ENCODE data around the gene SHROOM2.
"Not testable (repeated sequence)": the region's sequence is repeated elsewhere in the genome, so short reads cannot be mapped to it uniquely, and the experiment has no call there.

SHROOM2 gene

DNA sequence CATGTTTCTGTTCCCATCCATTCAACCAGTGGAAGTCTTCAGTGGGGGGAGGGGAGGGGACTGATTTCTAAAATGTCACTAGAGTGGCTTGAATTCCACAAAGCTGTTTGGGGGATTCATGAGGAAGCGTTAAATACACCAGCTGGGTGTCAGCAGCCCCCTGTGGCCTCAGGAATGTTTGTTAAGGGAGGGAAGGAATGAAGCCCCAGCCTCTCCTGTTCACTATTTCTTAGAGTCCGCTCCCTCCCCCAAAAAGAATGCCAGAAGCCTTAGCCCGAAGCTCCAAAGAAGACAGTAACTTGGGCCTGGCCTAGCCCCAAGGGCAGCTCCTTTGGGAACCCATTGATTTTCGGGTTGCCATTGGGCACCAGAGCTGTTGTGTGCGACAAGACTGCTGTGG, 3.3 kb downstream of the SHROOM2 start:
- Histone ChIP-seq H3K9ac (ENCODE audit: low read length) (no peak overlapping the region), H3K9me3 (ENCODE audit: control insufficient read depth, low read length) (no peaks in the 10 kb centered on the region), H3K36me3 (ENCODE audit: control insufficient read depth, insufficient read depth, low read length) (no peaks in the 10 kb centered on the region), H3K4me1 (ENCODE audit: control insufficient read depth, insufficient read depth, low read length) (peaks cover 9% of the 10 kb centered on the region), H3K27me3 (ENCODE audit: control insufficient read depth, insufficient read depth, low read length) (no peaks in the 10 kb centered on the region), H3K4me3 (ENCODE audit: low read length) (no peak overlapping the region)

DNA sequence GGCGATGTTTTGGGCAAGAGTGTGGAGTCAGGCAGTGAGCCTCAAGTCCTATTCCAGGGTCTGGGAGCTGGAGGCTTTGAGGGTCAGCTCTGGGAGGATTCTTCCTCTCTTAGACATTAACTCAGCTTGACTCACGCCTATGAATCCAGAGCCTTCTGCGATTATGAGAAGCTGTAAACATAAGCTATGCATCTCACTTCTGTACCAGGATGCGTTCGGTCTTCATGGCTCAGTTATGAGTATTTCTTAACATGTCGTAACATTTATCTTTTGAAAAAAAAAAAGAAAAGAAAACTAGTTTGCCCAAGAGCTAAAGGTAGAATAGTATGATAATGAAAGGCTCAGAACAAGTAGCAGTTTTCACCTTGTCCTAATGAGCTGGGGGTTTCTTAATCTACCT, 4.6 kb downstream of the SHROOM2 start:
- Histone ChIP-seq H3K4me3 (ENCODE audit: low read length) (no peak overlapping the region), H3K9ac (ENCODE audit: low read length) (no peak overlapping the region), H3K36me3 (ENCODE audit: control insufficient read depth, insufficient read depth, low read length) (no peaks in the 10 kb centered on the region), H3K4me1 (ENCODE audit: control insufficient read depth, insufficient read depth, low read length) (peaks cover 9% of the 10 kb centered on the region), H3K9me3 (ENCODE audit: control insufficient read depth, low read length) (no peaks in the 10 kb centered on the region), H3K27me3 (ENCODE audit: control insufficient read depth, insufficient read depth, low read length) (no peaks in the 10 kb centered on the region)

DNA sequence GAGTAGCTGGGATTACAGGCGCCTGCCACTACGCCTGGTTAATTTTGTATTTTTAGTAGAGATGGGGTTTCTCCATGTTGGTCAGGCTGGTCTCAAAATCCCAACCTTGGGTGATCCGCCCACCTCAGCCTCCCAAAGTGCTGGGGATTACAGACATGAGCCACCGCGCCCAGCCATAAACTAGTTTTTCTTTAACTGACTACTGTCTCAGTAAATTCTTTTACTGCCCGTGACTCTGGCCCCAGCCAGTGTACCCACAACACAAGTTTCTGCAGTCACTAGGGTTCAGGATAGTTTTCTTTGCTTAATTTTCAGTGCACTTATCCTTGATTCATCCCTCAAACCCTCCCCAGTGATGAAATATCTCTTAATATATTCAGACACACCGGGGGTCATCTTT, 8.3 kb downstream of the SHROOM2 start:
- H3K9ac ChIP-seq (ENCODE audit: low read length) = no peak overlapping the region
- H3K4me3 ChIP-seq (ENCODE audit: low read length) = no peak overlapping the region
- H3K27me3 ChIP-seq (ENCODE audit: control insufficient read depth, insufficient read depth, low read length) = no peaks in the 10 kb centered on the region
- no peaks in the 10 kb centered on the region for H3K9me3 ChIP-seq (ENCODE audit: control insufficient read depth, low read length)
- peaks cover 4% of the 10 kb centered on the region for H3K4me1 ChIP-seq (ENCODE audit: control insufficient read depth, insufficient read depth, low read length)
- no peaks in the 10 kb centered on the region for H3K36me3 ChIP-seq (ENCODE audit: control insufficient read depth, insufficient read depth, low read length)

DNA sequence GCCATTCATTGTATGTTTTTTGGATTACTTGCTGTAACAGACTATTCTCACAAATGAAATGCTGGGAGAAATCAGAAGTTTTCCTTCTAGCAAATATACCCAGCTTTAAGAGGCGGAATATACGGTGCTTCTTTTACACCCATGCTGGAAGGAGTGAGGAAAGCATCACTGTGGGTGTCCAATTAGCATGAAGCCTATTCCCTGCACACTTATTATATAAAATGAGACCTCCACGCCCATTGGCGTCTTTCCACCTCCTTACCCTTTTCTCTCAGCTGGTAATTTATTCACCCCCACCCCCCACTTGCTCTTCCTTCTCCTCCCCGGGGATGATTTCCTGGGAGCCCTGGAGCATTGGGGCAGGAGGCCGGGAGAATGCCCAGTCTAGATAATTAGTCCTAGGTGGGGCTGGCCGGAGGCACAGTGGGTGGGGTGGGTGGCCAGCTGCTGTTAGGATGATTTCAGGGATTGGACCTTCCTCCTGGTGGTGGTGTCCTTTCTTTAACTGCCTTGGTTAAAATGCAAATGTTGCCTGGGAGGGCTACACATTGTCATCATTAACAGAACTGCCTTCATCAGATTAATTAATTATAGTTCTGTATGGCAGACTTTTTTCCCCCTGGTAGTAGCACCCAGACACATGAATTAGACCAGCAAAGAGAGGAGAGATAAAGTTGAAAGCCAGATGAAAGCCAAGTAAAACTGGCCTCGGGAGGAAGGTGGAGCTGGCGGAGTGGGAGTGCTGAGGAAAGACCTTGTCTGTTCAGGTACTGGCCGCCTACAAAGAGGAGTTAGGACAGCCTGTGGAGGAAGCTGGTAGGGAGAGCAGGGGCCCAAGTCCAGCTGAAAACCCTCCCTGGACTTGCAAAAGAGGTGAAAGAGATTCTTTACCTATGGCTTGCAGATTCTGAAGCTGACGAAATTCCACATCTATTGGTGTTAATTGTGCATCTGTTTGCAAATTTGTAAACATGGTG, 11.4 kb downstream of the SHROOM2 start:
- no peaks in the 10 kb centered on the region for H3K9me3 ChIP-seq (ENCODE audit: control insufficient read depth, low read length)
- H3K36me3 ChIP-seq (ENCODE audit: control insufficient read depth, insufficient read depth, low read length) = no peaks in the 10 kb centered on the region
- H3K9ac ChIP-seq (ENCODE audit: low read length) = no peak overlapping the region
- no peaks in the 10 kb centered on the region for H3K27me3 ChIP-seq (ENCODE audit: control insufficient read depth, insufficient read depth, low read length)
- no peaks in the 10 kb centered on the region for H3K4me1 ChIP-seq (ENCODE audit: control insufficient read depth, insufficient read depth, low read length)
- H3K4me3 ChIP-seq (ENCODE audit: low read length) = no peak overlapping the region

DNA sequence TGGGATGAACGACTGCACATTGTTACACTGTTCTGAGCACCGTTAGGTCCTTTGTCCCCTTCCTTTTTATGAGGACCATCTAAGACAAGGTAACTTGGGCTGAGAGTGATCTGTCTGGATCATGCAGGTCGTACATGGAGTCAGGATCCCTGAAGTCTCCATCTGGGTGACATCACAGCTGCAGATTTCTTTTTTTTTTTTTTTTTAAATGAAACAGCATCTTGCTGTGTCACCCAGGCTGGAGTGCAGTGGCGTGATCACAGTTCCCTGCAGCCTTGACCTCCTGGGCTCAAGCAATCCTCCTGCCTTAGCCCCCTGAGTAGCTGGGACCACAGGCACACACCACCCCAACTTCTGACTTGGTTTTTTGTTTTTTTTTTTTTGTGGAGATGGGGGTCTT, 16.5 kb downstream of the SHROOM2 start:
- Histone ChIP-seq H3K9me3 (ENCODE audit: control insufficient read depth, low read length) (no peaks in the 10 kb centered on the region), H3K4me3 (ENCODE audit: low read length) (no peak overlapping the region), H3K27me3 (ENCODE audit: control insufficient read depth, insufficient read depth, low read length) (no peaks in the 10 kb centered on the region), H3K4me1 (ENCODE audit: control insufficient read depth, insufficient read depth, low read length) (peaks cover 2% of the 10 kb centered on the region), H3K36me3 (ENCODE audit: control insufficient read depth, insufficient read depth, low read length) (no peaks in the 10 kb centered on the region), H3K9ac (ENCODE audit: low read length) (no peak overlapping the region)

DNA sequence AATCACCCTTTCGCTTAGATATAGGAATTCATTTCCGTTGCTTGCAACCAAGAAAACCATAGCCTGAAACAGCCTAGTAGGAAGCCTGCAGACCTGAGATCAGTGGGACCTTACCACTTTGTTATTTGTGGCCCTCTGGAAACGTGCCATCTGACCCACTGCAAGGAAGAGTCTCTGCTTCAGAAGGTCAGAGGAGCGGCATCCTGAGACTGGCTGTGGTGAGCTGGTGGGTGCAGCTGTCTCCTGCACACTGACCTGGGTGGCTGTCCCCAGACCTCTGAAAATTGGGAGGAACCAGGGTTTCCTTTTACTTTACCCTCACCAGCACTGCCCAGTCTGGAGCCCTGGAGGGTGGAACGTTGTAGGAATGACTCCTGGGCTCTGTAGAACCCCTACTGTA, 18.2 kb downstream of the SHROOM2 start:
- H3K9ac ChIP-seq (ENCODE audit: low read length) = no peak overlapping the region
- H3K27me3 ChIP-seq (ENCODE audit: control insufficient read depth, insufficient read depth, low read length) = no peaks in the 10 kb centered on the region
- H3K9me3 ChIP-seq (ENCODE audit: control insufficient read depth, low read length) = no peaks in the 10 kb centered on the region
- peaks cover 3% of the 10 kb centered on the region for H3K4me1 ChIP-seq (ENCODE audit: control insufficient read depth, insufficient read depth, low read length)
- H3K4me3 ChIP-seq (ENCODE audit: low read length) = no peak overlapping the region
- H3K36me3 ChIP-seq (ENCODE audit: control insufficient read depth, insufficient read depth, low read length) = no peaks in the 10 kb centered on the region

DNA sequence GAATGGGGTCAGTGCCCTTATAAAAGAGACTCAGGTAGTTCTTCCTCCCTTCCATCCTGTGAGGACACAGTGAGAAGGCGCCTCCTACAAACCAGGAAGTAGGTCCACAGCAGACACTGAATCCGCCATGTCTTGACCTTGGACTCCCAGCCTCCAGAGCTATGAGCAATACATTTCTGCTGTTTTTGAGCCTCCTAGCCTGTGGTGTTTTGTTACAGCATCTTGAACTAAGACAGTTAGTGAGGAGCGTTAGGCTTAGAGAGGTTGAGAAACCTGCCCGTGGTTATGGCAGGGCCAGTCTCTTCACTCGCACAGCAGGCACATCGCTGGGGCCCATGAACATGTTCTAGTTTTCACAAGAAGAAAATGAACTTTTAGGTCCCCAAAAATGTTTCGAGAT, 19.7 kb downstream of the SHROOM2 start:
- Histone ChIP-seq H3K4me3 (ENCODE audit: low read length) (no peak overlapping the region), H3K9me3 (ENCODE audit: control insufficient read depth, low read length) (no peaks in the 10 kb centered on the region), H3K27me3 (ENCODE audit: control insufficient read depth, insufficient read depth, low read length) (no peaks in the 10 kb centered on the region), H3K4me1 (ENCODE audit: control insufficient read depth, insufficient read depth, low read length) (peaks cover 3% of the 10 kb centered on the region), H3K9ac (ENCODE audit: low read length) (no peak overlapping the region), H3K36me3 (ENCODE audit: control insufficient read depth, insufficient read depth, low read length) (no peaks in the 10 kb centered on the region)

DNA sequence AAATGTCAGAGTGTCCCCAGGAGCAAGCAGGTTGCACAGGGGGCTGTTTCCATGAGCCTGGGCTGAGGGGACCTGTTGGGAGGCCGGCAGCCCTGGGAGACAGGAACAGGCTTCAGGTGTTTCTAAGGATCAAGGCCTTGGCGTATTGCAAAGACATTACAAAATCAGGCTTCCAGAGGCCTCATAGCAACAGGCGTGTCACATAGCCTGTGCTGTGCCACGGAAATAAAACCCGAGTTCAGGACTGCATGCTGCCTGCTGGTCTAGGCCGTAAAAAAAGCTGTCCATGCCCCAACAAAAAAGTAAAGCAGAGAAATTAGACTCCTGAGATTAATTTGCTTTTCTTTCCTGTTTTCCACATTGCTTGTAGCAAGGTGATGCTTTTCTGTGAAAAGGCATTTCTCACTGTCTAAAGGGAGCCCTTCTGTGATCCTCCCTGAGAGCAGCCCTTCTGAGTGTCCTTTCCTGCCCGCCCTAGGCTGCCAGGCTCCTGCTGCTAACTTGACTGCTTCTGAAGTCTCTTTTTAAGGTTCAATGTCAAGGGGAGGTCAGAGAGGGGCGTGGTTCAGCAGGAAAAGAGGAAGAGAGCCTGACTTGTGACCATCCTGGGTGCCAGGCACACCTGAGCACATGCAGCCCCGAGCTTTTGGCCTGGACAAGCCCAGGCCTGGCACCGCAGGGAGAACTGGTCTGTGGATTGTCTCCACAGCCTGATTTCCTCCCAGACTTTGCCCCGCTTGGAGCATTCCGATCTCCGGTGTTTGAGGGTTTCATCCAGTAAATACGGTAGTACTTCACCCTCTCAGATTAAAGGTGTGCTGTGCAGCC, 21.3 kb downstream of the SHROOM2 start:
- Histone ChIP-seq H3K4me1 (ENCODE audit: control insufficient read depth, insufficient read depth, low read length) (peaks cover 3% of the 10 kb centered on the region), H3K4me3 (ENCODE audit: low read length) (no peak overlapping the region), H3K27me3 (ENCODE audit: control insufficient read depth, insufficient read depth, low read length) (no peaks in the 10 kb centered on the region), H3K9ac (ENCODE audit: low read length) (no peak overlapping the region), H3K36me3 (ENCODE audit: control insufficient read depth, insufficient read depth, low read length) (no peaks in the 10 kb centered on the region), H3K9me3 (ENCODE audit: control insufficient read depth, low read length) (no peaks in the 10 kb centered on the region)

DNA sequence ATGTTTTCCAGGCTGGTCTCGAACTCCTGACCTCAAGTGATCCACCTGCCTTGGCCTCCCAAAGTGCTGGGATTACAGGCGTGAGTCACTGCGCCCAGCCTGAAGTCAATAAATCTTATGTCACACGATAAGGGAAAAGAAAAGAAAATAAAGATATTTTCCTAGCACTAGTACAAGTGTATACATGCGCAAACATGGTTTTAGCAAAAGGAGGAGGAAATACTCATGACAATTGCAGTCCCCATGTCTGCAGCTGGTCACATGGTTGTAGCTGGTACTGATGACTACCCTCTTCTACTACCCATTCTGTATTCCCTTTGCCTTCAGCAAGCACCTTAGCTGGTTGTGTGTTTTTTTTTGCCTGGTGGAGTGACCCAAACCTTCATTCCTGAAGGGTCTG, 23.6 kb downstream of the SHROOM2 start:
- H3K4me3 ChIP-seq (ENCODE audit: low read length); H3K9me3 ChIP-seq (ENCODE audit: control insufficient read depth, low read length); H3K4me1 ChIP-seq (ENCODE audit: control insufficient read depth, insufficient read depth, low read length); H3K9ac ChIP-seq (ENCODE audit: low read length); H3K27me3 ChIP-seq (ENCODE audit: control insufficient read depth, insufficient read depth, low read length); H3K36me3 ChIP-seq (ENCODE audit: control insufficient read depth, insufficient read depth, low read length): not testable (repeated sequence)

DNA sequence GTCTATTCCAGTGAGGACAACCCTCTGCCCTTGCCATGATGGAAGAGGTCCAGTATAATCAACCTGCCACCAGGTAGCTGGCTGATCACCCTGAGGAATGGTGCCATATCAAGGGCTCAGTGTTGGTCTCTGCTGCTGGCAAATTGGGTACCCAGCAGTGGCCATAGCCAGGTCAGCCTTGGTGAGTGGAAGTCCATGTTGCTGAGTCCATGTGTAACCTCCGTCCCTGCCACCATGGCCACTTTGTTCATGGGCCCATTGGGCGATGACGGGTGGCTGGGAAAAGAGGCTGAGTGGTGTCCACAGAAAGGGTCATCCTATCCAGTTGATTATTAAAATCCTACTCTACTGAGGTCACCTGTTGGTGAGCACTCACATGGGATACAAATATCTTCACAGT, 24.9 kb downstream of the SHROOM2 start:
- not testable (repeated sequence) for H3K4me3 ChIP-seq (ENCODE audit: low read length); H3K9ac ChIP-seq (ENCODE audit: low read length); H3K4me1 ChIP-seq (ENCODE audit: control insufficient read depth, insufficient read depth, low read length); H3K9me3 ChIP-seq (ENCODE audit: control insufficient read depth, low read length); H3K27me3 ChIP-seq (ENCODE audit: control insufficient read depth, insufficient read depth, low read length); H3K36me3 ChIP-seq (ENCODE audit: control insufficient read depth, insufficient read depth, low read length)

DNA sequence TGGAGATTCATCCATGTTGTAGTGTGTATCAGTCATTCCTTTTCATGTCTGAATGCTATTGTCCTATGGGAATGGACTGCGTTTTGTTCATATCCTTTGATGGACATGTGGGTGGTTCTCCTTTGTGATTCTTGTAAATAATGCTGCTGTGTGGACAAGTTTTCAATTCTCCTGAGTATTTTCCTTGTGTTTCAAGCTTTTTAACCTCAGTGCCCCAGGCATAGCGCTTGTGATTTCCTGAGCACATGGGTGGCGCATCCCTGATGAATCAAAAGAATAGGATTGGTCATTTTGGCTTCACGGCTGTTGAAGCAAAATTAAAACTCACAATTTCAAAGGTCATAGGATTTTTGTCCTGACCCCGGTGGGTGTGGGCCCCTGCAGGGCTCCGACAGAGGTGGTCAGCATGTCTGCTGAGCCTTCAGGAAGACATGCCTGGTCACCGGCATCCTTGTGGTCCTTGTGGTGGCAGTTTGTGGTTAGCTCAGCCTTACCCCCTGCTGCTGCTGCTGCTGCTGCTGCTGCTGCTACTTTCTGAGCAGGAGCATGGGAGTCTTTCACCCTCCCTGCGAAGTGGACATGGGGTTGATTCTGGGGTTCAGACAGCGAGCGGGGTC, 30.0 kb downstream of the SHROOM2 start:
- Histone ChIP-seq H3K4me1 (ENCODE audit: control insufficient read depth, insufficient read depth, low read length) (no peaks in the 10 kb centered on the region), H3K9me3 (ENCODE audit: control insufficient read depth, low read length) (no peaks in the 10 kb centered on the region)

DNA sequence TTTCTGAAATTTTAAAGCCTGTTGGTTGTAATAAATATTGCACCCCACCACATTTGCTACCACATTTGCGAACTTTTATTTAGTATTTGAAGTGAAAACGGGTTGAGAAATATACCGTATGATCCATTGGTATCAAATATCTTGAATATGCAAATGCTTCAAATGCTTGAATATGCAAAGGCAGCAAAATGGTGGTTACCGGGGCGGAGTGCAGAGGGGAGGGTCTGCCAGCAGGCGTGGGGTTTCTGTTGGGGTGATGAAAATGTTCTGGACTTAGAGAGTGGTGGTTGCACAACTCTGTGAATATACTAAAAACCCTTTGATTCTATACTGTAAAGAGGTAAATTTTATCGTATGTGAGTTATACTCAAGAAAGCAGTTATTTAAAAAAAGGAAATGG, 35.3 kb downstream of the SHROOM2 start:
- H3K9me3 ChIP-seq (ENCODE audit: control insufficient read depth, low read length) = no peaks in the 10 kb centered on the region
- no peak overlapping the region for H3K4me3 ChIP-seq (ENCODE audit: low read length)
- no peak overlapping the region for H3K9ac ChIP-seq (ENCODE audit: low read length)
- no peaks in the 10 kb centered on the region for H3K36me3 ChIP-seq (ENCODE audit: control insufficient read depth, insufficient read depth, low read length)
- no peaks in the 10 kb centered on the region for H3K4me1 ChIP-seq (ENCODE audit: control insufficient read depth, insufficient read depth, low read length)
- H3K27me3 ChIP-seq (ENCODE audit: control insufficient read depth, insufficient read depth, low read length) = no peaks in the 10 kb centered on the region

More for the DNA sequence above, 30.0 kb downstream of the SHROOM2 start:
- H3K36me3 ChIP-seq (ENCODE audit: control insufficient read depth, insufficient read depth, low read length) = no peaks in the 10 kb centered on the region
- H3K9ac ChIP-seq (ENCODE audit: low read length) = no peak overlapping the region
- no peaks in the 10 kb centered on the region for H3K27me3 ChIP-seq (ENCODE audit: control insufficient read depth, insufficient read depth, low read length)
- no peak overlapping the region for H3K4me3 ChIP-seq (ENCODE audit: low read length)

Data from mucosa of stomach (tissue), 1 donor.